OCI-LY1 (cell line): ENCODE data around the gene GPR62.

Source experiments
- H2AFZ ChIP-seq: fragments of 200-600 bp; sonication (generic), shearing (Covaris generic); 2 replicates; pipeline ENCODE4 v1.6.0; 2014; ENCODE audit warnings: antibody characterized with exemption, mild to moderate bottlenecking, low read length
- H3F3A ChIP-seq: fragments of 200-600 bp; sonication (generic), shearing (Covaris generic); 2 replicates; pipeline ENCODE4 v1.6.0; 2014; ENCODE audit warnings: mild to moderate bottlenecking, antibody characterized with exemption, low read length, moderate library complexity; ENCODE audit not compliant: insufficient read depth
- H3K27ac ChIP-seq: fragments of 200-600 bp; sonication (generic); 2 replicates; pipeline ENCODE4 v1.5.1; 2014; ENCODE audit warnings: low read length, mixed run types, mild to moderate bottlenecking, low read depth; ENCODE audit not compliant: poor library complexity, severe bottlenecking
- H3K27me3 ChIP-seq: fragments of 200-600 bp; sonication (generic); 2 replicates; pipeline ENCODE4 v1.6.0; 2014; ENCODE audit warnings: antibody characterized with exemption, mild to moderate bottlenecking, low read length, moderate library complexity; ENCODE audit not compliant: insufficient read depth
- H3K36me3 ChIP-seq: fragments of 200-600 bp; sonication (generic); 2 replicates; pipeline ENCODE4 v1.6.1; 2014; ENCODE audit warnings: mild to moderate bottlenecking, antibody characterized with exemption, low read length, moderate library complexity, mixed read lengths; ENCODE audit not compliant: insufficient read depth
- H3K4me1 ChIP-seq: fragments of 200-600 bp; sonication (generic); 2 replicates; pipeline ENCODE4 v1.5.1; 2014; ENCODE audit warnings: mild to moderate bottlenecking, low read length, moderate library complexity; ENCODE audit not compliant: insufficient read depth, severe bottlenecking
- H3K4me2 ChIP-seq: fragments of 200-600 bp; sonication (generic), shearing (Covaris generic); 2 replicates; pipeline ENCODE4 v1.6.1; 2014; ENCODE audit warnings: low read length
- H3K4me3 ChIP-seq: fragments of 200-600 bp; sonication (generic); 2 replicates; pipeline ENCODE4 v1.5.1; 2014; ENCODE audit warnings: low read length, low read depth, mild to moderate bottlenecking, mixed read lengths; ENCODE audit not compliant: poor library complexity, severe bottlenecking
- H3K79me2 ChIP-seq: fragments of 200-600 bp; shearing (Covaris generic); 2 replicates; pipeline ENCODE4 v1.6.1; 2016; ENCODE audit warnings: mixed run types, low read length, mixed read lengths; ENCODE audit not compliant: insufficient read depth
- H3K9ac ChIP-seq: fragments of 200-600 bp; sonication (generic), shearing (Covaris generic); 2 replicates; pipeline ENCODE4 v1.6.1; 2014; ENCODE audit warnings: mild to moderate bottlenecking, low read length, mixed read lengths
- H3K9me2 ChIP-seq: fragments of 200-600 bp; sonication (generic), shearing (Covaris generic); 2 replicates; pipeline ENCODE4 v1.6.1; 2014; ENCODE audit warnings: low read depth, mild to moderate bottlenecking, low read length, mixed read lengths
- H3K9me3 ChIP-seq: fragments of 200-600 bp; shearing (Covaris generic); 2 replicates; pipeline ENCODE4 v1.6.1; 2014; ENCODE audit warnings: low read length, mixed read lengths
- H4K20me1 ChIP-seq: fragments of 200-600 bp; sonication (generic), shearing (Covaris generic); 2 replicates; pipeline ENCODE4 v1.6.0; 2016; ENCODE audit warnings: mild to moderate bottlenecking, low read length; ENCODE audit not compliant: insufficient read depth
- EZH2 ChIP-seq: fragments of 200-600 bp; sonication (generic), shearing (Covaris generic); IDR thresholded peaks from 2 replicates; pipeline ENCODE4 v1.8.0; 2017; ENCODE audit warnings: borderline replicate concordance, mixed run types, mild to moderate bottlenecking, antibody characterized with exemption, low read length, moderate library complexity, mixed read lengths
- TF ChIP-seq, protein P1 (sequence below): fragments of 200-600 bp; sonication (generic), shearing (Covaris generic); IDR thresholded peaks from 2 replicates; pipeline ENCODE4 v1.5.1; 2017; ENCODE audit warnings: mild to moderate bottlenecking, antibody characterized with exemption, low read length, moderate library complexity, mixed read lengths

The GPR62 gene

DNA sequence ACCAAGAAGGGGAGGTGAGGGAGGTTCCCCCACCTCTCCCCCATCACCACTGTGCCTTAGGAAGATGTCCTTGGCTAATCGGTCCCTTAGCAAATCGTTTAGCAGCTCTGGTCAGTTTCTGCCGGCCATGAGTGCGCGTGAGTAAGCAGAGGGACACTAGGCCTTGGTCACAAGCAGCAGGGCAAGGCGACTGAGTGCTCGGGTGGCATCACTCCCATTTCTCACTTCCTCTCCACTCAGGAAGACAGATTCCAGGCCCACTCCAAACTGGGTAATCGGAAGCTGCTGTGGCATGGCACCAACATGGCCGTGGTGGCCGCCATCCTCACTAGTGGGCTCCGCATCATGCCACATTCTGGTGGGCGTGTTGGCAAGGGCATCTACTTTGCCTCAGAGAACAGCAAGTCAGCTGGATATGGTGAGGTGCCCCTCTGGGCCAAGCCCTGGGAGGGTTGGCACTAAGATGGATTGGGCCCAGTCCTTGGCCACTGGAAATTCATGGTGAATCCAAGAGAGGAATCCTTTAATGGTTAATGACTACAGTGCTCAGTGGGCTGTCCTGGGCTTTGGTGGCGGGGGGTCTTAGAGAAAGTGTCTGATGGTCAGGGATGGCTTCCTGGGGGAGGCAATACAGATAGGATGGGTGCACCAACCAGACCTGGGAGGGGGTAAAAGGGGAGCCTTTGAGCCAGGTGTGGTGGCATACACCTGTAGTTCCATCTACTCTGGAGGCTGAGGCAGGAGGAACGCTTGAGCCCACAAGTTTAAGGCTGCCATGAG lies 9.1 kb upstream of the GPR62 start:
- Histone ChIP-seq H3F3A (no peaks in the 10 kb centered on the region), H2AFZ (no peak overlapping the region), H3K79me2 (peaks cover 3% of the 10 kb centered on the region; the same call in 1 of the 2 replicates), H3K9me2 (no peaks in the 10 kb centered on the region), H3K4me1 (peaks cover 11% of the 10 kb centered on the region), H3K36me3 (no peaks in the 10 kb centered on the region), H3K4me2 (no peak overlapping the region), H3K9me3 (no peaks in the 10 kb centered on the region), H3K27me3 (0 out of 2 replicates have a peak, but pooled peaks cover 3% of the 10 kb centered on the region), H3K4me3 (no peak overlapping the region), H4K20me1 (no peaks in the 10 kb centered on the region), H3K9ac (no peak overlapping the region), H3K27ac (no peak overlapping the region)
- no peak for TF ChIP-seq EZH2
- TF ChIP-seq, protein P1, sequence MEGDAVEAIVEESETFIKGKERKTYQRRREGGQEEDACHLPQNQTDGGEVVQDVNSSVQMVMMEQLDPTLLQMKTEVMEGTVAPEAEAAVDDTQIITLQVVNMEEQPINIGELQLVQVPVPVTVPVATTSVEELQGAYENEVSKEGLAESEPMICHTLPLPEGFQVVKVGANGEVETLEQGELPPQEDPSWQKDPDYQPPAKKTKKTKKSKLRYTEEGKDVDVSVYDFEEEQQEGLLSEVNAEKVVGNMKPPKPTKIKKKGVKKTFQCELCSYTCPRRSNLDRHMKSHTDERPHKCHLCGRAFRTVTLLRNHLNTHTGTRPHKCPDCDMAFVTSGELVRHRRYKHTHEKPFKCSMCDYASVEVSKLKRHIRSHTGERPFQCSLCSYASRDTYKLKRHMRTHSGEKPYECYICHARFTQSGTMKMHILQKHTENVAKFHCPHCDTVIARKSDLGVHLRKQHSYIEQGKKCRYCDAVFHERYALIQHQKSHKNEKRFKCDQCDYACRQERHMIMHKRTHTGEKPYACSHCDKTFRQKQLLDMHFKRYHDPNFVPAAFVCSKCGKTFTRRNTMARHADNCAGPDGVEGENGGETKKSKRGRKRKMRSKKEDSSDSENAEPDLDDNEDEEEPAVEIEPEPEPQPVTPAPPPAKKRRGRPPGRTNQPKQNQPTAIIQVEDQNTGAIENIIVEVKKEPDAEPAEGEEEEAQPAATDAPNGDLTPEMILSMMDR, result no peak

DNA sequence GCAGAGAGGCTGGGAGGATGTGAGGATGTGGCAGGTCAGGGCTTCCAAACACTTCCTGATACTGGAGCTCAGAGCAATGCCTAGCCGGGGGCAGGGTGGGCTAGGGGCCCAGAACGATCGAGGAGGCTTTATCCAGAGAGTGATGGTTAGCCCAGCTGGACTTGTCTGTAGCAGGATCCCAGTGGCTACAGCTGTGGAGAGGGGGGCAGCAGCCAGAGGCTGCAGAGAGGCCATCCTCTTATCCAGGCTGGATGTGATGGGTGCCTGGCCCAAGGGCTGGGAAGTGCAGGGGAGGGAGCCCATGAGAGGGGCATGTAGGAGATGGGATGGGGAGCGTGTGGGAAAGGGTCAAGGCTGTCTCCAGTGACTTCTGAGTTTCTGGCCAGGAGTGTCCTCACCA lies 8.4 kb upstream of the GPR62 start:
- Histone ChIP-seq H3K4me3 (no peak overlapping the region), H3K9ac (no peak overlapping the region), H3F3A (no peaks in the 10 kb centered on the region), H3K9me3 (no peaks in the 10 kb centered on the region), H3K79me2 (no peaks in the 10 kb centered on the region), H3K4me2 (no peak overlapping the region), H3K27me3 (0 out of 2 replicates have a peak, but pooled peaks cover 3% of the 10 kb centered on the region), H3K36me3 (no peaks in the 10 kb centered on the region), H3K4me1 (peaks cover 8% of the 10 kb centered on the region), H4K20me1 (no peaks in the 10 kb centered on the region), H2AFZ (no peak overlapping the region), H3K9me2 (no peaks in the 10 kb centered on the region), H3K27ac (no peak overlapping the region)
- TF ChIP-seq, protein P1, result no peak
- TF ChIP-seq EZH2, result no peak

DNA sequence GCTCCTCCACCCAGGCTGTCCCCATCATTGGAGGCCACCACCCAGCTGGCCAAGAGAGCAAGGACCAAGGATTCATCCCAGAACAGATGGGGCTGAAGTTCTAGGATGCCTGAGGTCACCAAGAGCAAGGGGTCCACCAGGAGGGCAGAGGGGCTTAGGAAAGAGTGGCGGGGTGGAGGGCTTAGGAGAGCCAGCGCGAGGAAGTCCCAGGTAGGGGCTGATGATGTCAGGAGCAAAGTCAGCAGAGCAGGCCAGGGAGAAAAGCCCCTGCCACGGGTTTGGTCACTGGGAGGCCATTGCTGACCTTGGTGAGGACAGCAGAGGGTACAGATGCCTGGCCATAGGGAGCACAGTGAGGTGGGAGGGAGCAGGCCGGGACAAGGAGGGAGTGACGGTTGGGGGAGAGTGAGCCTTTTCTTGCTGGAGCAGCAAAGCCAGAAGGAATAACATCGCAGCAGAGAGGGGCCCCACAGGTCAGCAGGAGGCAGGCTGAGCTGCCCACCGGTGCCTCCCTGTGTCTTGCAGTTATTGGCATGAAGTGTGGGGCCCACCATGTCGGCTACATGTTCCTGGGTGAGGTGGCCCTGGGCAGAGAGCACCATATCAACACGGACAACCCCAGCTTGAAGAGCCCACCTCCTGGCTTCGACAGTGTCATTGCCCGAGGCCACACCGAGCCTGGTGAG lies 7.8 kb upstream of the GPR62 start:
- H4K20me1 ChIP-seq, result no peaks in the 10 kb centered on the region
- 0 out of 2 replicates have a peak, but pooled peaks cover 3% of the 10 kb centered on the region for H3K27me3 ChIP-seq
- no peak overlapping the region for H3K27ac ChIP-seq
- H3K4me1 ChIP-seq, result peaks cover 6% of the 10 kb centered on the region
- no peaks in the 10 kb centered on the region for H3K79me2 ChIP-seq
- H3K36me3 ChIP-seq, result no peaks in the 10 kb centered on the region
- TF ChIP-seq, protein P1, result no peak
- no peak for TF ChIP-seq EZH2
- H3F3A ChIP-seq, result no peaks in the 10 kb centered on the region
- no peak overlapping the region for H3K4me3 ChIP-seq
- H2AFZ ChIP-seq, result no peak overlapping the region
- no peaks in the 10 kb centered on the region for H3K9me2 ChIP-seq
- H3K9ac ChIP-seq, result no peak overlapping the region
- H3K4me2 ChIP-seq, result no peak overlapping the region
- H3K9me3 ChIP-seq, result no peaks in the 10 kb centered on the region
